DND-41 (cell line): ENCODE measurements around the gene PTH2R.
"Not testable (repeated sequence)": the region's sequence is repeated elsewhere in the genome, so short reads cannot be mapped to it uniquely, and the experiment has no call there.

ENCODE experiments used
- ATAC-seq: fragments of 200-7000 bp; cut with Tn5 transposase; 3 replicates; pipeline ENCODE4 v1.9.1; 2021; ENCODE audit warnings: low read depth; ENCODE audit not compliant: insufficient read depth
- DNase-seq: peaks from one replicate; pipeline ENCODE4 v3.0.0-alpha.2; 2020
- H2AFZ ChIP-seq: 2 replicates; pipeline ENCODE4 v1.6.0; 2012; ENCODE audit warnings: low read depth, low read length
- H3K27ac ChIP-seq: 2 replicates; pipeline ENCODE4 v1.5.1; 2012; ENCODE audit warnings: low read length, inconsistent platforms
- H3K27me3 ChIP-seq: fragments of 200-600 bp; sonication (generic); 2 replicates; pipeline ENCODE4 v1.6.0; 2012; ENCODE audit warnings: low read length, mild to moderate bottlenecking, inconsistent platforms; ENCODE audit not compliant: insufficient read depth, poor library complexity
- H3K36me3 ChIP-seq: 2 replicates; pipeline ENCODE4 v1.5.1; 2012; ENCODE audit warnings: low read length, inconsistent platforms; ENCODE audit not compliant: insufficient read depth
- H3K4me1 ChIP-seq: 2 replicates; pipeline ENCODE4 v1.5.1; 2012; ENCODE audit warnings: mild to moderate bottlenecking, low read length; ENCODE audit not compliant: insufficient read depth
- H3K4me2 ChIP-seq: 2 replicates; pipeline ENCODE4 v1.6.0; 2012; ENCODE audit warnings: mild to moderate bottlenecking, moderate library complexity, low read length, inconsistent platforms; ENCODE audit not compliant: insufficient read depth
- H3K4me3 ChIP-seq, 2 experiments: fragments of 200-600 bp in 1 of 2; shearing (Covaris generic) in 1 of 2; 2 replicates each; pipeline ENCODE4 v1.5.1; 2012 to 2016; ENCODE audit warnings: inconsistent platforms in 2 of 2, low read length in 2 of 2, mild to moderate bottlenecking in 2 of 2, low read depth in 1 of 2, moderate library complexity in 1 of 2
- H3K79me2 ChIP-seq: 2 replicates; pipeline ENCODE4 v1.6.0; 2012; ENCODE audit warnings: low read length, inconsistent platforms; ENCODE audit not compliant: insufficient read depth
- H3K9ac ChIP-seq: 2 replicates; pipeline ENCODE4 v1.6.0; 2012; ENCODE audit warnings: low read depth, mild to moderate bottlenecking, inconsistent platforms, low read length, moderate library complexity
- H3K9me3 ChIP-seq: 2 replicates; pipeline ENCODE4 v1.5.1; 2012; ENCODE audit warnings: low read length, moderate library complexity, mild to moderate bottlenecking, inconsistent platforms; ENCODE audit not compliant: insufficient read depth, severe bottlenecking
- H4K20me1 ChIP-seq: 2 replicates; pipeline ENCODE4 v1.6.0; 2012; ENCODE audit warnings: low read length; ENCODE audit not compliant: insufficient read depth
- CTCF ChIP-seq: IDR thresholded peaks from 2 replicates; pipeline ENCODE4 v1.5.1; 2012; ENCODE audit warnings: borderline replicate concordance, low read length, moderate library complexity, mild to moderate bottlenecking; ENCODE audit not compliant: poor library complexity, severe bottlenecking; ENCODE audit errors: extremely low read depth
- EZH2 ChIP-seq: IDR thresholded peaks from 3 replicates; pipeline ENCODE4 v1.6.1; 2012; ENCODE audit warnings: borderline replicate concordance, low read depth, mild to moderate bottlenecking, moderate library complexity, low read length, inconsistent platforms; ENCODE audit not compliant: severe bottlenecking

Gene PTH2R

GRCh38 chr2:208440716-208441115 lies 34.1 kb downstream of the PTH2R start:
- Histone ChIP-seq H3K27me3 (no peaks in the 10 kb centered on the region), H3K9me3 (no peaks in the 10 kb centered on the region), H3K79me2 (no peaks in the 10 kb centered on the region), H2AFZ (no peak overlapping the region), H3K4me1 (no peaks in the 10 kb centered on the region), H3K27ac (no peak overlapping the region), H3K4me3 (no peak overlapping the region), H3K9ac (no peak overlapping the region), H3K36me3 (no peaks in the 10 kb centered on the region), H4K20me1 (no peaks in the 10 kb centered on the region), H3K4me2 (no peak overlapping the region)
- TF ChIP-seq CTCF (no peak), EZH2 (no peak)
- ATAC-seq (no peak), DNase-seq (no peak)

GRCh38 chr2:208441951-208442350 lies 35.4 kb downstream of the PTH2R start:
- Histone ChIP-seq H3K27me3 (no peaks in the 10 kb centered on the region), H3K4me3 (no peak overlapping the region), H3K36me3 (no peaks in the 10 kb centered on the region), H2AFZ (no peak overlapping the region), H3K9ac (no peak overlapping the region), H3K9me3 (no peaks in the 10 kb centered on the region), H3K4me1 (no peaks in the 10 kb centered on the region), H3K27ac (no peak overlapping the region), H4K20me1 (no peaks in the 10 kb centered on the region), H3K4me2 (no peak overlapping the region), H3K79me2 (no peaks in the 10 kb centered on the region)
- DNase-seq = no peak
- no peak for ATAC-seq
- TF ChIP-seq CTCF (no peak), EZH2 (no peak)

- not testable (repeated sequence) for H3K79me2 ChIP-seq, H4K20me1 ChIP-seq, H3K4me1 ChIP-seq, H3K36me3 ChIP-seq, H3K9ac ChIP-seq, H2AFZ ChIP-seq, H3K4me2 ChIP-seq, H3K9me3 ChIP-seq, ATAC-seq, DNase-seq, H3K4me3 ChIP-seq, H3K27me3 ChIP-seq, H3K27ac ChIP-seq
These were observed 40.9 kb downstream of the PTH2R start for GRCh38 chr2:208447447-208447846.

- Histone ChIP-seq H3K9ac (no peak overlapping the region), H3K4me2 (no peak overlapping the region), H3K4me1 (no peaks in the 10 kb centered on the region), H3K27ac (no peak overlapping the region), H2AFZ (no peak overlapping the region), H3K79me2 (no peaks in the 10 kb centered on the region), H3K27me3 (no peaks in the 10 kb centered on the region), H3K4me3 (no peak overlapping the region), H4K20me1 (no peaks in the 10 kb centered on the region), H3K36me3 (no peaks in the 10 kb centered on the region), H3K9me3 (no peaks in the 10 kb centered on the region)
- no peak for ATAC-seq
- TF ChIP-seq EZH2 (no peak), CTCF (no peak)
- no peak for DNase-seq
These were observed 44.5 kb downstream of the PTH2R start for GRCh38 chr2:208451061-208451460.
